BJ (cell line): ENCODE data around the gene TMEM86B. TPM values are rescaled to one million over a fixed set of nuclear protein-coding genes. Genes with fewer than 3 reads are reported as not detected.

Source experiments
- CTCF ChIA-PET: fragments of 350-600 bp; formaldehyde crosslinking; extraction: SDS; loops from one replicate; lab custom pipeline; 2021; ENCODE audit warnings: antibody characterized with exemption, inconsistent platforms; lab: Yijun Ruan, JAX
- POLR2A ChIA-PET: fragments of 300-600 bp; sonication (Branson Sonifier 250); formaldehyde crosslinking; extraction: SDS; loops from one replicate; lab custom pipeline; 2021; ENCODE audit warnings: antibody characterized with exemption; lab: Charles Lee
- DNase-seq: peaks from one replicate; pipeline ENCODE4 v3.0.0-alpha.2; 2011; ENCODE audit warnings: low read depth
- H3K27me3 ChIP-seq: 2 replicates; pipeline ENCODE4 v1.6.0; 2011; ENCODE audit warnings: low read length; ENCODE audit not compliant: control insufficient read depth, insufficient read depth
- H3K36me3 ChIP-seq: 2 replicates; pipeline ENCODE4 v1.5.1; 2011; ENCODE audit warnings: low read length; ENCODE audit not compliant: control insufficient read depth, insufficient read depth
- H3K4me3 ChIP-seq: 2 replicates; pipeline ENCODE4 v1.5.1; 2011; ENCODE audit warnings: low read depth, mild to moderate bottlenecking, control low read depth, low read length
- CTCF ChIP-seq: IDR thresholded peaks from 2 replicates; pipeline ENCODE4 v1.5.1; 2011; ENCODE audit warnings: low read depth, mild to moderate bottlenecking, control low read depth, inconsistent platforms, low read length, moderate library complexity; ENCODE audit not compliant: insufficient read depth
- polyA plus RNA-seq: library from polyadenylated mRNA; depleted of rRNA; stranded (reverse); fragments of >200 nt; gene quantifications from 2 replicates; pipeline ENCODE4 v1.2.3, GENCODE V29; 2011

The TMEM86B gene
- polyA plus RNA-seq, 1 experiment: 1.5 TPM

GRCh38 chr19:55240713-55241020 lies 12.1 kb upstream of the TMEM86B start:
- no peak for TF ChIP-seq CTCF
- ChIA-PET CTCF (interaction anchor here (1.2 kb wide), 1 partner anchor 14 kb away, joined by 3 read pairs; no protein-coding TSS in a partner anchor), POLR2A (no interaction called here)
- Histone ChIP-seq H3K4me3 (no peak overlapping the region), H3K27me3 (no peaks in the 10 kb centered on the region), H3K36me3 (peaks cover 64% of the 10 kb centered on the region)
- DNase-seq: no peak

- no peak for DNase-seq
- no peak for TF ChIP-seq CTCF
- Histone ChIP-seq H3K36me3 (peaks cover 54% of the 10 kb centered on the region), H3K4me3 (no peak overlapping the region), H3K27me3 (no peaks in the 10 kb centered on the region)
- ChIA-PET CTCF (no interaction called here), POLR2A (no interaction called here)
These were observed 10.4 kb upstream of the TMEM86B start for GRCh38 chr19:55239004-55239403.

- DNase-seq: no peak
- H3K4me3 ChIP-seq: no peak overlapping the region
- no peak for TF ChIP-seq CTCF
- ChIA-PET CTCF (no interaction called here), POLR2A (no interaction called here)
- no peaks in the 10 kb centered on the region for H3K27me3 ChIP-seq
- H3K36me3 ChIP-seq: peaks cover 50% of the 10 kb centered on the region
These were observed 9.5 kb upstream of the TMEM86B start for GRCh38 chr19:55238030-55238429.

GRCh38 chr19:55232986-55233385 lies 4.4 kb upstream of the TMEM86B start:
- TF ChIP-seq CTCF: no peak
- CTCF ChIA-PET: no interaction called here

GRCh38 chr19:55232286-55232602 lies 3.7 kb upstream of the TMEM86B start:
- no peak for DNase-seq
- no peaks in the 10 kb centered on the region for H3K27me3 ChIP-seq
- ChIA-PET CTCF (no interaction called here), POLR2A (no interaction called here)
- H3K4me3 ChIP-seq: no peak overlapping the region
- peaks cover 38% of the 10 kb centered on the region for H3K36me3 ChIP-seq
- TF ChIP-seq CTCF: no peak

More at GRCh38 chr19:55232986-55233385, 4.4 kb upstream of the TMEM86B start:
- Histone ChIP-seq H3K4me3 (no peak overlapping the region), H3K36me3 (peaks cover 41% of the 10 kb centered on the region), H3K27me3 (no peaks in the 10 kb centered on the region)
- DNase-seq: no peak
- POLR2A ChIA-PET: no interaction called here
